Stimulated activated CD4-positive, alpha-beta T cell treated with anti-CD3 and anti-CD28 coated beads, TNF-alpha, amount 100 ng/mL, for 24 hours (primary cell): ENCODE data around the gene EML1.

Experiments used
- DNase-seq, 3 experiments: peaks; one replicate each; pipeline ENCODE4 v3.0.0-alpha.2; 2020; ENCODE audit warnings: low read depth in 3 of 3

Gene EML1

DNA sequence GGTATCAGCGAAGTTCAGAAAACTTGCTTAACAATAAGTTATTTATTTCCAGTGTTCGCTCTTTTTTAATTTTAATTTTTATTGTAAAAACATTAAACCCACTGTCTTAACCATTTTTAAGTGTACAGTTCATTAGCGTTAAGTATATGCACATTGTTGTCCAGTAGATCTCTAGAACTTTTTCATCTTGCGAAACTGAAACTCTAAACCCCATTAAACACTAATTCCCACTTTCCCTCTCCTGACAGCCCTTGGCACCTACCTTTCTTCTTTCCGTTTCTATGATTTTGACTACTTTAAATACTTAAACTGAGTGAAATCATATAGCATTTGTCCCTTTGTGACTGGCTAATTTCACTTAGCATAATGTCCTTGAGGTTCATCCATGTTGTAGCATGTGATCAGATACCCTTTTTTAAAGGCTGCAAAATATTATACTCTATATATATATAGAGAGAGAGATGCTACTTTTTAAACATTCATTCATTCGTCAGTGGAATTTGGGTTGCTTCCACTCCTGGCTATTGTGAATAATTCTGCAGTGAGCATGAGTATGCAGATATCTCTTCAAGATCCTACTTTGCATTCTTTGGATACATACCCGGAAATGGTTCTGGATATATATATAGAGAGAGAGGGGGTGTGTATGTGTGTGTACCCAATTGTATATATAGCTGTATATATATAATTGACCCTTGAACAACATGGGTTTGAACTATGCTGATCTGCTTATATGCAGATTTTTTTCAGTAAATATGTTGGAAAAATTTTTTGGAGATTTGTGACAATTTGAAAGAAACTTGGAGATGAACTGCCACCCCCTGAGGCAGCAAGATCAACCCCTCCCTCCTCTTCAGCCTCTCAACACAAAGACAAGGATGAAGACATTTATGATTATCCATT, 197.3 kb downstream of the EML1 start:
- no peak for DNase-seq

DNA sequence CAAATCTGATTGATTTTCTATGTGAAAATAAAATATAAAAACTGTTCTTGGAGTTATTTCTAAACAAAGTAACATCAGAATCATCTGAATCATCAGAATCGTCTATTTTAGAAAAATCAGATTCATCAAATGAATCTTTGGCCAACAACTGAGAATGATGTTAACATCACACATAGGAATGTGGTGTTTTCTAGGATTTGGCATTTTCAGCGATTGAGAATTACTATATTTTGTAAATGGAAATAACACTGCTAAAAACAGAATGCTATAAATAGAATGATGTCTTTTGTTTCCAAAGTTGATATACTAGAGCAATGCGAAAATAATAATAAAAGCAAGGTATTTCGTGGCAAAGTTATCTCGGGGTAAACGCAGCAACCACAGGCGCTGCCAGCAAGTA, 198.1 kb downstream of the EML1 start:
- DNase-seq: no peak
